22Rv1 (cell line): ENCODE data around the gene B4GALNT2.
"Not testable (repeated sequence)": the region's sequence is repeated elsewhere in the genome, so short reads cannot be mapped to it uniquely, and the experiment has no call there.

Experiments
- H3K27ac ChIP-seq: fragments of 450-650 bp; 2 replicates; pipeline ENCODE4 v1.5.1; 2017
- CTCF ChIP-seq: fragments of 450-650 bp; IDR thresholded peaks from 2 replicates; pipeline ENCODE4 v1.5.1; 2017; ENCODE audit warnings: mild to moderate bottlenecking
- ZFX ChIP-seq: fragments of 450-650 bp; IDR thresholded peaks from 2 replicates; pipeline ENCODE4 v1.6.1; 2017; ENCODE audit warnings: antibody characterized with exemption, borderline replicate concordance

B4GALNT2 gene, protein sequence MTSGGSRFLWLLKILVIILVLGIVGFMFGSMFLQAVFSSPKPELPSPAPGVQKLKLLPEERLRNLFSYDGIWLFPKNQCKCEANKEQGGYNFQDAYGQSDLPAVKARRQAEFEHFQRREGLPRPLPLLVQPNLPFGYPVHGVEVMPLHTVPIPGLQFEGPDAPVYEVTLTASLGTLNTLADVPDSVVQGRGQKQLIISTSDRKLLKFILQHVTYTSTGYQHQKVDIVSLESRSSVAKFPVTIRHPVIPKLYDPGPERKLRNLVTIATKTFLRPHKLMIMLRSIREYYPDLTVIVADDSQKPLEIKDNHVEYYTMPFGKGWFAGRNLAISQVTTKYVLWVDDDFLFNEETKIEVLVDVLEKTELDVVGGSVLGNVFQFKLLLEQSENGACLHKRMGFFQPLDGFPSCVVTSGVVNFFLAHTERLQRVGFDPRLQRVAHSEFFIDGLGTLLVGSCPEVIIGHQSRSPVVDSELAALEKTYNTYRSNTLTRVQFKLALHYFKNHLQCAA

DNA sequence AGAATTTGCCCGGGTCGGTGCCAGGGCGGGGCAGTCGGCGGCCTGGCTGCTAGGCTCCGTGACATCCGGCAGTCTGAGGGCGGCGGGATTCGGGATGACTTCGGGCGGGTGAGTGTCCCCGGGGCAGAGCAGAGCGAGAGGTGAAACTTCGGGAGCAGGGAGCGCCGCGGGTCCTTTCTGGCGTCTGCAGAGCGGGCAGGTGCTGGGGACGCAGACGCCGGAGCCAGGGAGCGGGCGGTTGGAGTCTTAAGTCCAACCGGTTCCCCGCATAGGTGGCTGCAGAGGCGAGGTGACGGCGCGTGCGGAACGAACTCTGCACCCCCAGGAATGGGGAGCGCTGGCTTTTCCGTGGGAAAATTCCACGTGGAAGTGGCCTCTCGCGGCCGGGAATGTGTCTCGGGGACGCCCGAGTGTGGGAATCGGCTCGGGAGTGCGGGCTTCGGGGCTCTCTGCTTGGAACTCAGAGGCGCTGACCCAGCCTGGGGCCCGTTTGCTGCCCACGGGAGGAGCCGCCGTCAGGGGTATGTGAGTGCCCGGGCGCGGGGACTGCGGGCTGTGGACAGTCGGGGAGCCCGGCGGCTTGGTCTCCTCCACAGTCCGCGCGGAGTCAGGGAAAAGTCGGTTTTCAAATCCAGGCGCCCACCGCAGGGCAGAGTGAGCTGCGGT lies at the start of gene B4GALNT2:
B4GALNT2 (plus strand) TSS at position 71 of the 666 bp plus-strand sequence; CDS start at position 95, 24 bp downstream.
- TF ChIP-seq CTCF (no peak), ZFX (no peak)
- H3K27ac ChIP-seq = no peak within 1 kb of the TSS

- not testable (repeated sequence) for H3K27ac ChIP-seq
These were observed 47.5 kb upstream of the B4GALNT2 start for GRCh38 chr17:49085046-49085445.

DNA sequence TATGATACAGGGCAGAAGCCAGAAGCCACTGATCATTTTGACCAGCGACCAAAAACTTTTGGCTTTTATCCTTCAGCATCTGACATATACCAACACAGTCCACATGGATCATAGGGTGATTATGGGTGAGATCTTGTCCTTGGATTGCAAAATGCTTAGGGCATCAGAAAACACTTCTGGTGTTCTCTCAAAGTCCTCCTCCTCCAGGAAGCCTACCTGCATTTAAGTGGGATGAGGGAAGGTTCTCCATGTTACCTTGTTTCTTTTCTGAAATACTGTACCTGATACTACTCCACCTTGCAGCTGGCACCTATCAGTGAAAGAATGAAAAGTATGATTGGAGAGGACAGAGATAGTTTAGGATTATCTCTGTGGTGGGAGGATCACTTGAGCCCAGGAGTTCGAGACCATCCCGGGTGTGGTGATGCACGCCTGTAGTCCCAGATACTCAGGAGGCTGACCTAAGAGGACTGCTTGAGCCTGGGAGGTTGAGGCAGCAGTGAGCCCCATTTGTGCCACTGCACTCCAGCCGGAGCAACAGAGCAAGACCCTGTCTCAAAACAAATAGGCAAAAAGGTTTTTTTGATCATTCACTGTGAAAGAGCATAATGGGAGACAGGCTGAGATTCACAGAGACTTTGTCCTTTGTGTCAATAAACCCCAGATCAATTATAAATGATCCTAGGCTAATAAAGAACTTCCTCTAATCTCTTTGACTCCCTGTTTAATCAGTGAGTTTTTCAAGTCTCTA lies 46.8 kb upstream of the B4GALNT2 start:
- H3K27ac ChIP-seq = no peak overlapping the region
- TF ChIP-seq CTCF (no peak), ZFX (no peak)

DNA sequence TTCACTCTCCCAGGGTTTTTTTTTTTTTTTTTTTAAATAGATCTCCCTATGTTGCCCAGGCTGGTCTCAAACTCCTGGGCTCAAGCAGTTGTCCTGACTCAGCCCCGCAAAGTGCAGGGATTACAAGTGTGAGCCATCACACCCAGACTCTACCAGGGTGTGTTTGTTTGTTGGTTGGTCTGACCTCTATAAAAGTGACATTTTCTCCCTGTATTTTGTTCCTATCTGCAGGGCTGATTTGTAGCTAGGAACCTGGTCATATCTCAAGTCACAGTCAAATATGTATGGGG lies 46.3 kb upstream of the B4GALNT2 start:
- no peak overlapping the region for H3K27ac ChIP-seq
- TF ChIP-seq CTCF = no peak
- no peak for TF ChIP-seq ZFX

GRCh38 chr17:49086649-49087048 lies 45.9 kb upstream of the B4GALNT2 start:
- TF ChIP-seq CTCF = no peak
- TF ChIP-seq ZFX = no peak
- H3K27ac ChIP-seq = no peak overlapping the region

DNA sequence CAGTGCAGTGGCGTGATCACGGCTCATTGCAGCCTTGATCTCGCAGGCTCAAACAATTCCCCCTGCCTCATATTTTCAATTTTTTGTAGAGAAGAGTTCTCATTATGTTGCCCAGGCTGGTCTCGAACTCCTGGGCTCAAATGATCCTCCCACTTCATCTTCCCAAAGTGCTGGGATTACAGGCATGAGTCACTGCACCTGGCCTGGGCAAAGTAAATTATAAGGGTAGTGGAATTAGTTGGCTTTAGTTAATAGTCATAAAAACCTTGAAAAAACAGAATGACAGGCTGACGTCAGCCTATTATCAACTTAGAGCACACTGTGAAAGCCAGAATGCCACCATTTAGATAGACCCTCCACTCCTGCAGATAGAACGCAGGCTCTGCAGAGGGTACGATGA lies 43.5 kb upstream of the B4GALNT2 start:
- H3K27ac ChIP-seq = no peak overlapping the region
- TF ChIP-seq ZFX = no peak
- no peak for TF ChIP-seq CTCF

DNA sequence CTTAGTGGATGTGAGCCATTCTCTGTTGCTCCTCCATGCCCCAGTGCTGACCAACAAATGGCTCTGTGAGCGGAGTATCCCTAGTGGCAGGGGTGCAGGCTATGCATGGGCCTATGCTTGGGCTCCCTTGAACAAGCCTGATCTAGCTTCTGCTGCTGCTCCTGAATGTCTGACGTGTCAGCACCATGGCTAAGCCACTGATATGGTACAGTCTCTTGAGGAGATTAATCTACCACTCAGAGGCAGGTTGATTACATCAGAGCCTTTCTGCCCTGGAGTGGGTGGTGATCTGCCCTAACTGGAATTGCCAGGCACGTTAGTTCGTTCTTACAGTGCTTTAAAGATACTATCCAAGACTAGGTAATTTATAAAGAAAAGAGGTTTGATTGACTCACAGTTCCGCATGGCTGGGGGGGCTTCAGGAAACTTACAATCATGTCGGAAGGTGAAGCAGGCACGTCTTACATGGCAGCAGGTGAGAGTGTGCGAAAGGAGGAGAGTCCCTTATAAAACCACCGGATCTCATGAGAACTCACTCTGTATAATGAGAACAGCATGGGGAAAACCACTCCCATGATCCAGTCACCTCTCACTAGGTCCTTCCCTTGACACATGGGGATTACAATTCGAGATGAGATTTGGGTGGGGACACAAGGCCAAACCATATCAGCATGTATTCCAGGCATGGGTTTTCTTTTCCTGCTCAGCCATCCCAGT lies 41.5 kb upstream of the B4GALNT2 start:
- TF ChIP-seq ZFX = no peak
- no peak for TF ChIP-seq CTCF
- H3K27ac ChIP-seq = no peak overlapping the region
